ENCODE results near the gene RABIF. TPM values are rescaled to one million over a fixed set of nuclear protein-coding genes. Genes with fewer than 3 reads are reported as not detected.
"Not testable (repeated sequence)": the region's sequence is repeated elsewhere in the genome, so short reads cannot be mapped to it uniquely, and the experiment has no call there.

Gene RABIF
- polyA plus RNA-seq, 3 donors: 7.8 to 24.6 (median 22.8) TPM

- no peak for TF ChIP-seq CTCF (IDR thresholded peaks at IDR 0.05)
- Mint-ChIP-seq H3K27me3 (ENCODE audit: low read depth in 3 of 3) (peaks cover 3 to 6% (median 5%) of the 10 kb centered on the region in 3 donors), H3K4me1 (peaks cover 26% of the 10 kb centered on the region), H3K9me3 (peaks cover 0 to 5% (median 0%) of the 10 kb centered on the region in 7 donors), H3K27ac (no peak overlapping the region), H3K4me3 (no peak overlapping the region), H3K36me3 (no peaks in the 10 kb centered on the region)
- Histone ChIP-seq H3K4me2 (replicated peaks; ENCODE audit: extremely low read depth, low read length, poor library complexity, severe bottlenecking) (no peak overlapping the region), H3K27ac (ENCODE audit: low read depth in 1 of 2, low read length in 2 of 2) (no peak overlapping the region), H3K9ac (ENCODE audit: insufficient read depth, low read length, poor library complexity, severe bottlenecking) (no peak overlapping the region), H3K9me3 (replicated peaks in 1 of 2; ENCODE audit: control insufficient read depth in 1 of 2, insufficient read depth in 1 of 2, low read length in 2 of 2) (no peaks in the 10 kb centered on the region), H3K79me2 (ENCODE audit: insufficient read depth, low read length) (no peaks in the 10 kb centered on the region), H4K20me1 (ENCODE audit: insufficient read depth, low read length) (no peaks in the 10 kb centered on the region), H3K4me1 (ENCODE audit: control insufficient read depth in 1 of 2, insufficient read depth in 2 of 2, low read length in 2 of 2) (peaks cover 14 to 19% of the 10 kb centered on the region in 2 donors), H3K4me3 (replicated peaks in 1 of 3; ENCODE audit: low read depth in 2 of 3, low read length in 3 of 3) (no peak overlapping the region), H2AFZ (ENCODE audit: insufficient read depth, low read depth, low read length, poor library complexity, severe bottlenecking) (no peak overlapping the region), H3K27me3 (ENCODE audit: control insufficient read depth in 2 of 2, insufficient read depth in 2 of 2, low read length in 2 of 2) (no peaks in the 10 kb centered on the region), H3K36me3 (replicated peaks in 1 of 2; ENCODE audit: control insufficient read depth in 1 of 2, insufficient read depth in 2 of 2, low read length in 2 of 2) (no peaks in the 10 kb centered on the region)
- no peak for DNase-seq
- intact Hi-C loops (cut with micrococcal nuclease): no loop called here
- 94% methylated on average over 4 of the region's 10 CpGs for WGBS (ENCODE audit: insufficient coverage)
Measured at GRCh38 chr1:202834771-202835547, 54.0 kb downstream of the RABIF start.

- H3K4me2 ChIP-seq (replicated peaks; ENCODE audit: extremely low read depth, low read length, poor library complexity, severe bottlenecking): no peak overlapping the region
- H3K9ac ChIP-seq (ENCODE audit: insufficient read depth, low read length, poor library complexity, severe bottlenecking): no peak overlapping the region
- intact Hi-C loops (cut with micrococcal nuclease): no loop called here
- no peak overlapping the region for H3K27ac ChIP-seq (ENCODE audit: low read depth in 1 of 2, low read length in 2 of 2)
- H3K4me1 ChIP-seq (ENCODE audit: control insufficient read depth in 1 of 2, insufficient read depth in 2 of 2, low read length in 2 of 2): peaks cover 8 to 9% of the 10 kb centered on the region in 2 donors
- Mint-ChIP-seq H3K36me3 (no peaks in the 10 kb centered on the region), H3K27ac (no peak overlapping the region), H3K4me3 (no peak overlapping the region), H3K4me1 (peaks cover 18% of the 10 kb centered on the region), H3K27me3 (ENCODE audit: low read depth in 3 of 3) (peaks cover 3 to 9% (median 5%) of the 10 kb centered on the region in 3 donors), H3K9me3 (peaks cover 0 to 5% (median 0%) of the 10 kb centered on the region in 7 donors)
- H3K36me3 ChIP-seq (replicated peaks in 1 of 2; ENCODE audit: control insufficient read depth in 1 of 2, insufficient read depth in 2 of 2, low read length in 2 of 2): no peaks in the 10 kb centered on the region
- no peaks in the 10 kb centered on the region for H4K20me1 ChIP-seq (ENCODE audit: insufficient read depth, low read length)
- no peak for DNase-seq
- H3K4me3 ChIP-seq (replicated peaks in 1 of 3; ENCODE audit: low read depth in 2 of 3, low read length in 3 of 3): no peak overlapping the region
- WGBS (ENCODE audit: insufficient coverage): no CpG with 5 or more reads among the region's 3 CpGs
- no peak for TF ChIP-seq CTCF (IDR thresholded peaks at IDR 0.05)
- H3K27me3 ChIP-seq (ENCODE audit: control insufficient read depth in 2 of 2, insufficient read depth in 2 of 2, low read length in 2 of 2): no peaks in the 10 kb centered on the region
- H3K79me2 ChIP-seq (ENCODE audit: insufficient read depth, low read length): no peaks in the 10 kb centered on the region
- H3K9me3 ChIP-seq (replicated peaks in 1 of 2; ENCODE audit: control insufficient read depth in 1 of 2, insufficient read depth in 1 of 2, low read length in 2 of 2): no peaks in the 10 kb centered on the region
- no peak overlapping the region for H2AFZ ChIP-seq (ENCODE audit: insufficient read depth, low read depth, low read length, poor library complexity, severe bottlenecking)
Measured at GRCh38 chr1:202831906-202832305, 57.0 kb downstream of the RABIF start.

GRCh38 chr1:202829223-202829622, 59.7 kb downstream of the RABIF start:
- intact Hi-C loops (cut with micrococcal nuclease); H3K9me3 Mint-ChIP-seq; H2AFZ ChIP-seq (ENCODE audit: insufficient read depth, low read depth, low read length, poor library complexity, severe bottlenecking); H3K27me3 ChIP-seq (ENCODE audit: control insufficient read depth in 2 of 2, insufficient read depth in 2 of 2, low read length in 2 of 2); H3K36me3 ChIP-seq (replicated peaks in 1 of 2; ENCODE audit: control insufficient read depth in 1 of 2, insufficient read depth in 2 of 2, low read length in 2 of 2); H3K27me3 Mint-ChIP-seq (ENCODE audit: low read depth in 3 of 3); H3K36me3 Mint-ChIP-seq; H3K4me1 Mint-ChIP-seq; H4K20me1 ChIP-seq (ENCODE audit: insufficient read depth, low read length); H3K27ac ChIP-seq (ENCODE audit: low read depth in 1 of 2, low read length in 2 of 2); H3K9ac ChIP-seq (ENCODE audit: insufficient read depth, low read length, poor library complexity, severe bottlenecking); H3K4me3 ChIP-seq (replicated peaks in 1 of 3; ENCODE audit: low read depth in 2 of 3, low read length in 3 of 3); H3K9me3 ChIP-seq (replicated peaks in 1 of 2; ENCODE audit: control insufficient read depth in 1 of 2, insufficient read depth in 1 of 2, low read length in 2 of 2); H3K27ac Mint-ChIP-seq; DNase-seq; H3K79me2 ChIP-seq (ENCODE audit: insufficient read depth, low read length); H3K4me2 ChIP-seq (replicated peaks; ENCODE audit: extremely low read depth, low read length, poor library complexity, severe bottlenecking); H3K4me3 Mint-ChIP-seq; H3K4me1 ChIP-seq (ENCODE audit: control insufficient read depth in 1 of 2, insufficient read depth in 2 of 2, low read length in 2 of 2): not testable (repeated sequence)
- WGBS (ENCODE audit: insufficient coverage): no CpG with 5 or more reads among the region's 9 CpGs
